Measurements from ENCODE around the gene RAB12.

Gene RAB12

DNA sequence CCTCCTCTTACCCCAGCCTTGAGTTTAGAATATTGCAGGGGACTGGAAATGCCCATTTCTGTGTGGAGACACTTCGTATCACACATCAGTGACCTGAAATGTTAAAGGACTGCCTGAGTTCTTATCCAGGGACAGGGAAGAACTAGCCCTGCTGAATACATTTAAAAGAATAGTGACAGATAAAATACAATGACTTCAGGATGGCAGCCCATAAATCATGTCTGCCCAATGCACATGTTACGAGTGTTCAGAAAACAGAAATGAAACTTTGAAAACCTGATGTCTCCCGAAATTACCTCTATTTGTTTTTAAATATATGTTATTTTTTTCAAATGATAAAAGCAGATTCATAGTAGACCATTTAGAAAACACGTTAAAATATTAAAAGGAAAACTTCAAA lies 22.3 kb upstream of the RAB12 start:
- no peak overlapping the region for H3K27ac ChIP-seq (ENCODE audit: extremely low read depth, low read depth, low read length)
- no peak overlapping the region for H3K4me3 ChIP-seq (ENCODE audit: low read depth, low read length)
- TF ChIP-seq ZNF133 (tag by site-specific recombination; IDR thresholded peaks at IDR 0.05) (no peak), ZNF239 (tag by site-specific recombination; IDR thresholded peaks at IDR 0.05) (no peak), RBAK (tag by site-specific recombination; IDR thresholded peaks at IDR 0.05) (no peak), ZNF76 (tag by site-specific recombination; IDR thresholded peaks at IDR 0.05; ENCODE audit: borderline replicate concordance, low read depth) (no peak), ZNF184 (tag by site-specific recombination; IDR thresholded peaks at IDR 0.05) (no peak), ZNF174 (tag by site-specific recombination; IDR thresholded peaks at IDR 0.05) (no peak), PRDM1 (tag by site-specific recombination; IDR thresholded peaks at IDR 0.05) (no peak), ZNF560 (tag by site-specific recombination; IDR thresholded peaks at IDR 0.05; ENCODE audit: borderline replicate concordance) (no peak), ZFP3 (tag by site-specific recombination; IDR thresholded peaks at IDR 0.05; ENCODE audit: low read depth) (no peak), BCL11B (tag by site-specific recombination; IDR thresholded peaks at IDR 0.05; ENCODE audit: low read depth) (no peak)
- TF ChIP-seq, protein P1, sequence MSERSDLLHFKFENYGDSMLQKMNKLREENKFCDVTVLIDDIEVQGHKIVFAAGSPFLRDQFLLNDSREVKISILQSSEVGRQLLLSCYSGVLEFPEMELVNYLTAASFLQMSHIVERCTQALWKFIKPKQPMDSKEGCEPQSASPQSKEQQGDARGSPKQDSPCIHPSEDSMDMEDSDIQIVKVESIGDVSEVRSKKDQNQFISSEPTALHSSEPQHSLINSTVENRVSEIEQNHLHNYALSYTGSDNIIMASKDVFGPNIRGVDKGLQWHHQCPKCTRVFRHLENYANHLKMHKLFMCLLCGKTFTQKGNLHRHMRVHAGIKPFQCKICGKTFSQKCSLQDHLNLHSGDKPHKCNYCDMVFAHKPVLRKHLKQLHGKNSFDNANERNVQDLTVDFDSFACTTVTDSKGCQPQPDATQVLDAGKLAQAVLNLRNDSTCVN (tag by site-specific recombination; optimal IDR thresholded peaks at IDR 0.05) = no peak
- TF ChIP-seq, protein P2, sequence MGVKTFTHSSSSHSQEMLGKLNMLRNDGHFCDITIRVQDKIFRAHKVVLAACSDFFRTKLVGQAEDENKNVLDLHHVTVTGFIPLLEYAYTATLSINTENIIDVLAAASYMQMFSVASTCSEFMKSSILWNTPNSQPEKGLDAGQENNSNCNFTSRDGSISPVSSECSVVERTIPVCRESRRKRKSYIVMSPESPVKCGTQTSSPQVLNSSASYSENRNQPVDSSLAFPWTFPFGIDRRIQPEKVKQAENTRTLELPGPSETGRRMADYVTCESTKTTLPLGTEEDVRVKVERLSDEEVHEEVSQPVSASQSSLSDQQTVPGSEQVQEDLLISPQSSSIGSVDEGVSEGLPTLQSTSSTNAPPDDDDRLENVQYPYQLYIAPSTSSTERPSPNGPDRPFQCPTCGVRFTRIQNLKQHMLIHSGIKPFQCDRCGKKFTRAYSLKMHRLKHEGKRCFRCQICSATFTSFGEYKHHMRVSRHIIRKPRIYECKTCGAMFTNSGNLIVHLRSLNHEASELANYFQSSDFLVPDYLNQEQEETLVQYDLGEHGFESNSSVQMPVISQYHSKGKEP (tag by site-specific recombination; IDR thresholded peaks at IDR 0.05) = no peak
- TF ChIP-seq, protein P3, sequence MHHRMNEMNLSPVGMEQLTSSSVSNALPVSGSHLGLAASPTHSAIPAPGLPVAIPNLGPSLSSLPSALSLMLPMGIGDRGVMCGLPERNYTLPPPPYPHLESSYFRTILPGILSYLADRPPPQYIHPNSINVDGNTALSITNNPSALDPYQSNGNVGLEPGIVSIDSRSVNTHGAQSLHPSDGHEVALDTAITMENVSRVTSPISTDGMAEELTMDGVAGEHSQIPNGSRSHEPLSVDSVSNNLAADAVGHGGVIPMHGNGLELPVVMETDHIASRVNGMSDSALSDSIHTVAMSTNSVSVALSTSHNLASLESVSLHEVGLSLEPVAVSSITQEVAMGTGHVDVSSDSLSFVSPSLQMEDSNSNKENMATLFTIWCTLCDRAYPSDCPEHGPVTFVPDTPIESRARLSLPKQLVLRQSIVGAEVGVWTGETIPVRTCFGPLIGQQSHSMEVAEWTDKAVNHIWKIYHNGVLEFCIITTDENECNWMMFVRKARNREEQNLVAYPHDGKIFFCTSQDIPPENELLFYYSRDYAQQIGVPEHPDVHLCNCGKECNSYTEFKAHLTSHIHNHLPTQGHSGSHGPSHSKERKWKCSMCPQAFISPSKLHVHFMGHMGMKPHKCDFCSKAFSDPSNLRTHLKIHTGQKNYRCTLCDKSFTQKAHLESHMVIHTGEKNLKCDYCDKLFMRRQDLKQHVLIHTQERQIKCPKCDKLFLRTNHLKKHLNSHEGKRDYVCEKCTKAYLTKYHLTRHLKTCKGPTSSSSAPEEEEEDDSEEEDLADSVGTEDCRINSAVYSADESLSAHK (tag by site-specific recombination; IDR thresholded peaks at IDR 0.05) = no peak
- TF ChIP-seq, protein P4, sequence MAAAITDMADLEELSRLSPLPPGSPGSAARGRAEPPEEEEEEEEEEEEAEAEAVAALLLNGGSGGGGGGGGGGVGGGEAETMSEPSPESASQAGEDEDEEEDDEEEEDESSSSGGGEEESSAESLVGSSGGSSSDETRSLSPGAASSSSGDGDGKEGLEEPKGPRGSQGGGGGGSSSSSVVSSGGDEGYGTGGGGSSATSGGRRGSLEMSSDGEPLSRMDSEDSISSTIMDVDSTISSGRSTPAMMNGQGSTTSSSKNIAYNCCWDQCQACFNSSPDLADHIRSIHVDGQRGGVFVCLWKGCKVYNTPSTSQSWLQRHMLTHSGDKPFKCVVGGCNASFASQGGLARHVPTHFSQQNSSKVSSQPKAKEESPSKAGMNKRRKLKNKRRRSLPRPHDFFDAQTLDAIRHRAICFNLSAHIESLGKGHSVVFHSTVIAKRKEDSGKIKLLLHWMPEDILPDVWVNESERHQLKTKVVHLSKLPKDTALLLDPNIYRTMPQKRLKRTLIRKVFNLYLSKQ (tag by site-specific recombination; IDR thresholded peaks at IDR 0.05; ENCODE audit: borderline replicate concordance) = no peak
- TF ChIP-seq, protein P5, sequence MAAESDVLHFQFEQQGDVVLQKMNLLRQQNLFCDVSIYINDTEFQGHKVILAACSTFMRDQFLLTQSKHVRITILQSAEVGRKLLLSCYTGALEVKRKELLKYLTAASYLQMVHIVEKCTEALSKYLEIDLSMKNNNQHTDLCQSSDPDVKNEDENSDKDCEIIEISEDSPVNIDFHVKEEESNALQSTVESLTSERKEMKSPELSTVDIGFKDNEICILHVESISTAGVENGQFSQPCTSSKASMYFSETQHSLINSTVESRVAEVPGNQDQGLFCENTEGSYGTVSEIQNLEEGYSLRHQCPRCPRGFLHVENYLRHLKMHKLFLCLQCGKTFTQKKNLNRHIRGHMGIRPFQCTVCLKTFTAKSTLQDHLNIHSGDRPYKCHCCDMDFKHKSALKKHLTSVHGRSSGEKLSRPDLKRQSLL (tag by site-specific recombination; IDR thresholded peaks at IDR 0.05) = no peak
- POLR2A ChIA-PET = no interaction called here
- no peaks in the 10 kb centered on the region for H3K9me3 ChIP-seq (ENCODE audit: control insufficient read depth, insufficient read depth, low read depth, low read length)
- no peaks in the 10 kb centered on the region for H3K4me1 ChIP-seq (ENCODE audit: control insufficient read depth, insufficient read depth, low read length)
- no peaks in the 10 kb centered on the region for H3K36me3 ChIP-seq (ENCODE audit: control insufficient read depth in 2 of 2, insufficient read depth in 1 of 2, low read length in 2 of 2)
- CTCF ChIA-PET = no interaction called here

DNA sequence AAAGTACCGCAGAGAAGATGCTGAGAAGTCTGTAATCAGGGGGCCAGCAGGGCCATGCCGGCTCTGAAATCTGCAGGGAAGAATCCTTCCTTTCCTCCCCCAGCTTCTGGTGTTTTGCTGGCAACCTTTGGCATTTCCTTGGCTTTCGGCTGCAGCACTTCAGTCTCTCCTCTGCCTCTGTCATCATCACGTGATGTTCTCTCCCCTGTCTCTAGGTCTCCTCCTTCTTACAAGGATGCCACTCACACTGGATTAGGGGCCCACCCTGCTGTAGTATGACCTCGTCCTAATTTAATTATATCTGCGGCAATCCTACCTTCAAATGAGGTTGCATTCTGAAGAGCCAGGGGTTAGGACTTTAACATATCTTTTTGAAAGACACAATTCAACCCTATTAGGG lies 13.8 kb upstream of the RAB12 start:
- Histone ChIP-seq H3K4me1 (ENCODE audit: control insufficient read depth, insufficient read depth, low read length) (no peaks in the 10 kb centered on the region), H3K4me3 (ENCODE audit: low read depth, low read length) (no peak overlapping the region), H3K9me3 (ENCODE audit: control insufficient read depth, insufficient read depth, low read depth, low read length) (no peaks in the 10 kb centered on the region), H3K36me3 (ENCODE audit: control insufficient read depth in 2 of 2, insufficient read depth in 1 of 2, low read length in 2 of 2) (no peaks in the 10 kb centered on the region), H3K27ac (ENCODE audit: extremely low read depth, low read depth, low read length) (no peak overlapping the region)
- POLR2A ChIA-PET = no interaction called here
- CTCF ChIA-PET = interaction anchor here (1.1 kb wide), 1 partner anchor 14 kb away, joined by 3 read pairs; the partner anchor contains the start of gene RAB12
- TF ChIP-seq ZNF707 (tag by site-specific recombination; IDR thresholded peaks at IDR 0.05) (no peak), ZNF560 (tag by site-specific recombination; IDR thresholded peaks at IDR 0.05; ENCODE audit: borderline replicate concordance) (no peak), ZNF416 (tag by site-specific recombination; IDR thresholded peaks at IDR 0.05) (no peak)
